Left hindlimb (tissue), 1 donor: ENCODE data around the gene EMP2.
"Not testable (repeated sequence)": the region's sequence is repeated elsewhere in the genome, so short reads cannot be mapped to it uniquely, and the experiment has no call there.

Source experiments
- DNase-seq: peaks from one replicate; pipeline ENCODE4 v3.0.0-alpha.2; 2018

The EMP2 gene

GRCh38 chr16:10519929-10520868 is 60.2 kb downstream of the EMP2 start:
- DNase-seq: no peak

GRCh38 chr16:10519297-10519696 is 61.1 kb downstream of the EMP2 start:
- no peak for DNase-seq

- DNase-seq: no peak
Measured at GRCh38 chr16:10518479-10519041, 61.8 kb downstream of the EMP2 start.

- DNase-seq: no peak
Measured at GRCh38 chr16:10517868-10518267, 62.5 kb downstream of the EMP2 start.

GRCh38 chr16:10514369-10515055 is 65.9 kb downstream of the EMP2 start:
- DNase-seq: peak; percentile 43

GRCh38 chr16:10511829-10512228 is 68.6 kb downstream of the EMP2 start:
- no peak for DNase-seq

GRCh38 chr16:10510279-10510678 is 70.1 kb downstream of the EMP2 start:
- no peak for DNase-seq

GRCh38 chr16:10509534-10510025 is 70.8 kb downstream of the EMP2 start:
- DNase-seq: peak; percentile 47

GRCh38 chr16:10505286-10505685 is 75.1 kb downstream of the EMP2 start:
- DNase-seq: not testable (repeated sequence)

- no peak for DNase-seq
Measured at GRCh38 chr16:10504404-10504885, 76.0 kb downstream of the EMP2 start.

- no peak for DNase-seq
Measured at GRCh38 chr16:10502776-10503175, 77.6 kb downstream of the EMP2 start.

GRCh38 chr16:10501016-10501607 is 79.3 kb downstream of the EMP2 start:
- no peak for DNase-seq

- DNase-seq: no peak
Measured at GRCh38 chr16:10500582-10500981, 79.8 kb downstream of the EMP2 start.

GRCh38 chr16:10497132-10498101 is 83.0 kb downstream of the EMP2 start:
- no peak for DNase-seq

- DNase-seq: no peak
Measured at GRCh38 chr16:10495031-10495345, 85.4 kb downstream of the EMP2 start.

GRCh38 chr16:10494343-10495030 is 85.9 kb downstream of the EMP2 start:
- no peak for DNase-seq

GRCh38 chr16:10493276-10493675 is 87.1 kb downstream of the EMP2 start:
- DNase-seq: no peak

- no peak for DNase-seq
Measured at GRCh38 chr16:10490141-10490540, 90.3 kb downstream of the EMP2 start.

- no peak for DNase-seq
Measured at GRCh38 chr16:10485698-10486382, 94.6 kb downstream of the EMP2 start.

- DNase-seq: no peak
Measured at GRCh38 chr16:10485159-10485558, 95.2 kb downstream of the EMP2 start.

GRCh38 chr16:10480151-10480550 is 100.2 kb downstream of the EMP2 start:
- DNase-seq: no peak
